A549 (cell line): ENCODE data around the gene CSMD2. TPM values are rescaled to one million over a fixed set of nuclear protein-coding genes. Genes with fewer than 3 reads are reported as not detected.

ENCODE experiments used
- ATAC-seq, 2 experiments: fragments of 200-7000 bp in 1 of 2; fragments of >200 bp in 1 of 2; cut with Nextera tagmentation in 1 of 2; cut with Tn5 transposase in 1 of 2; 3 replicates each; pipeline versions ENCODE4 v1.8.0 to v1.9.1; 2018 to 2020; ENCODE audit warnings: mild to moderate bottlenecking in 1 of 2, moderate library complexity in 1 of 2
- CTCF ChIA-PET: fragments of 300-600 bp; sonication (Branson Sonifier 250); formaldehyde crosslinking; extraction: SDS; loops from one replicate; lab custom pipeline; 2021; ENCODE audit warnings: antibody characterized with exemption, inconsistent platforms; lab: Yijun Ruan, JAX
- POLR2A ChIA-PET: fragments of 350-600 bp; formaldehyde crosslinking; extraction: SDS; loops from one replicate; lab custom pipeline; 2021; ENCODE audit warnings: antibody characterized with exemption, inconsistent platforms; lab: Yijun Ruan, JAX
- DNase-seq, 2 experiments: peaks; one replicate each; pipeline versions ENCODE4 v3.0.0 to v3.0.0-alpha.2; 2011 to 2016; ENCODE audit warnings: low read depth in 1 of 2, low spot score in 1 of 2
- FAIRE-seq: peaks from 2 replicates; lab custom pipeline; 2011; peaks lifted over from hg19 to GRCh38; lab: Jason Lieb, UNC
- H3K27ac ChIP-seq, 2 experiments: fragments of >200 bp; sonication (Bioruptor Twin); formaldehyde crosslinking; 3 replicates each; pipeline ENCODE4 v1.5.1; 2016 to 2017
- H3K4me1 ChIP-seq: fragments of >200 bp; sonication (Bioruptor Twin); formaldehyde crosslinking; 3 replicates; pipeline ENCODE4 v1.6.1; 2016
- H3K4me2 ChIP-seq: fragments of >200 bp; sonication (Bioruptor Twin); formaldehyde crosslinking; 3 replicates; pipeline ENCODE4 v1.6.1; 2016
- H3K4me3 ChIP-seq: fragments of >200 bp; sonication (Bioruptor Twin); formaldehyde crosslinking; 3 replicates; pipeline ENCODE4 v1.5.1; 2016
- H3K9me3 ChIP-seq: fragments of >200 bp; sonication (Bioruptor Twin); formaldehyde crosslinking; 3 replicates; pipeline ENCODE4 v1.6.1; 2016
- ATOH8 ChIP-seq: fragments of 250-450 bp; sonication (Bioruptor Pico); IDR thresholded peaks from 2 replicates; pipeline ENCODE4 v1.5.0; 2020; ENCODE audit warnings: low read depth, mild to moderate bottlenecking, moderate library complexity
- BHLHE40 ChIP-seq: IDR thresholded peaks from 2 replicates; pipeline ENCODE4 v1.6.1; 2012; ENCODE audit warnings: low read depth, low read length, inconsistent platforms
- CBX2 ChIP-seq: fragments of 200-600 bp; sonication (generic); IDR thresholded peaks from 2 replicates; pipeline ENCODE4 v1.6.1; 2016; ENCODE audit warnings: low read depth, mild to moderate bottlenecking, borderline replicate concordance
- CHD2 ChIP-seq: fragments of 150-350 bp; IDR thresholded peaks from 2 replicates; pipeline ENCODE4 v1.6.1; 2014; ENCODE audit warnings: low read length; ENCODE audit not compliant: partially characterized antibody
- EHMT2 ChIP-seq: fragments of 200-600 bp; sonication (generic); IDR thresholded peaks from 2 replicates; pipeline ENCODE4 v1.6.1; 2016; ENCODE audit warnings: antibody characterized with exemption, low read depth, mild to moderate bottlenecking, moderate library complexity
- FOSB ChIP-seq: fragments of 250-450 bp; sonication (Bioruptor Pico); IDR thresholded peaks from 2 replicates; pipeline ENCODE4 v1.5.0; 2020; ENCODE audit warnings: mild to moderate bottlenecking, moderate library complexity
- FOXS1 ChIP-seq: fragments of 250-450 bp; sonication (Bioruptor Pico); IDR thresholded peaks from 2 replicates; pipeline ENCODE4 v1.5.0; 2020; ENCODE audit warnings: mild to moderate bottlenecking, moderate library complexity
- GATA3 ChIP-seq: IDR thresholded peaks from 2 replicates; pipeline ENCODE4 v1.6.1; 2012; ENCODE audit warnings: borderline replicate concordance
- HEYL ChIP-seq: fragments of 250-450 bp; sonication (Bioruptor Pico); IDR thresholded peaks from 2 replicates; pipeline ENCODE4 v1.8.0; 2021; ENCODE audit warnings: mild to moderate bottlenecking, moderate library complexity
- HOXB5 ChIP-seq: fragments of 250-450 bp; sonication (Bioruptor Pico); IDR thresholded peaks from 2 replicates; pipeline ENCODE4 v1.5.0; 2020; ENCODE audit warnings: mild to moderate bottlenecking, moderate library complexity
- KDM5A ChIP-seq: fragments of 200-600 bp; sonication (generic); IDR thresholded peaks from 2 replicates; pipeline ENCODE4 v1.6.1; 2016; ENCODE audit warnings: antibody characterized with exemption, mild to moderate bottlenecking
- MAFK ChIP-seq: fragments of 450-650 bp; IDR thresholded peaks from 2 replicates; pipeline ENCODE4 v1.6.1; 2014; ENCODE audit not compliant: partially characterized antibody
- MAX ChIP-seq: IDR thresholded peaks from 2 replicates; pipeline ENCODE4 v1.6.1; 2012
- MAZ ChIP-seq: fragments of 150-350 bp; IDR thresholded peaks from 2 replicates; pipeline ENCODE4 v1.6.1; 2014; ENCODE audit warnings: antibody characterized with exemption, low read depth, low read length, borderline replicate concordance
- MYC ChIP-seq: IDR thresholded peaks from 2 replicates; pipeline ENCODE4 v1.6.1; 2012; ENCODE audit warnings: mild to moderate bottlenecking, inconsistent platforms, low read length, improper control_type of control experiment, borderline replicate concordance
- NR3C1 ChIP-seq: fragments of >200 bp; sonication (Bioruptor Twin); formaldehyde crosslinking; IDR thresholded peaks from 3 replicates; pipeline ENCODE4 v1.6.1; 2017
- PHF8 ChIP-seq: fragments of 200-600 bp; sonication (generic); IDR thresholded peaks from 2 replicates; pipeline ENCODE4 v1.6.1; 2016; ENCODE audit warnings: low read depth, mild to moderate bottlenecking, antibody characterized with exemption, moderate library complexity, borderline replicate concordance
- RARB ChIP-seq: fragments of 250-450 bp; sonication (Bioruptor Pico); IDR thresholded peaks from 2 replicates; pipeline ENCODE4 v1.8.0; 2021; ENCODE audit warnings: mild to moderate bottlenecking, moderate library complexity
- RNF2 ChIP-seq: fragments of 200-600 bp; sonication (generic); IDR thresholded peaks from 2 replicates; pipeline ENCODE4 v1.6.1; 2016; ENCODE audit warnings: low read depth, mild to moderate bottlenecking, antibody characterized with exemption, moderate library complexity, borderline replicate concordance
- SREBF2 ChIP-seq: fragments of 450-650 bp; IDR thresholded peaks from 2 replicates; pipeline ENCODE4 v1.6.1; 2014; ENCODE audit warnings: mild to moderate bottlenecking, moderate library complexity
- ZC3H11A ChIP-seq: fragments of 450-650 bp; IDR thresholded peaks from 2 replicates; pipeline ENCODE4 v1.6.1; 2014; ENCODE audit warnings: antibody characterized with exemption, mild to moderate bottlenecking
- ZFP36 ChIP-seq: fragments of 450-650 bp; IDR thresholded peaks from 2 replicates; pipeline ENCODE4 v1.6.1; 2014; ENCODE audit warnings: borderline replicate concordance; ENCODE audit not compliant: partially characterized antibody
- ZNF302 ChIP-seq: fragments of 250-450 bp; sonication (Bioruptor Pico); IDR thresholded peaks from 2 replicates; pipeline ENCODE4 v1.9.0; 2021; ENCODE audit warnings: inconsistent platforms, mild to moderate bottlenecking, moderate library complexity
- WGBS: methylation state at CpG from one replicate; pipeline ENCODE4 v1.1.6; 2017; ENCODE audit errors: missing lambda C conversion rate; 5-methylcytosine and 5-hydroxymethylcytosine counted together
- polyA plus RNA-seq, 4 experiments: library from polyadenylated mRNA; depleted of rRNA in 3 of 4; stranded (reverse); fragments of >200 nt; fragmentation: RNase III in 1 of 4; extraction: RNeasy Plus Mini Kit Qiagen cat#74134 plus additional on column Dnase treatment in 1 of 4; gene quantifications; 2 replicates in 3 of 4; 3 replicates in 1 of 4; pipeline ENCODE4 v1.2.3, GENCODE V29; 2011 to 2017
- TF ChIP-seq, protein P1 (sequence below): fragments of 450-650 bp; IDR thresholded peaks from 2 replicates; pipeline ENCODE4 v1.6.1; 2014; ENCODE audit warnings: antibody characterized with exemption

Gene CSMD2
- polyA plus RNA-seq, 2 of the 4 experiments (the other 2 are of a cell fraction): not detected

DNA sequence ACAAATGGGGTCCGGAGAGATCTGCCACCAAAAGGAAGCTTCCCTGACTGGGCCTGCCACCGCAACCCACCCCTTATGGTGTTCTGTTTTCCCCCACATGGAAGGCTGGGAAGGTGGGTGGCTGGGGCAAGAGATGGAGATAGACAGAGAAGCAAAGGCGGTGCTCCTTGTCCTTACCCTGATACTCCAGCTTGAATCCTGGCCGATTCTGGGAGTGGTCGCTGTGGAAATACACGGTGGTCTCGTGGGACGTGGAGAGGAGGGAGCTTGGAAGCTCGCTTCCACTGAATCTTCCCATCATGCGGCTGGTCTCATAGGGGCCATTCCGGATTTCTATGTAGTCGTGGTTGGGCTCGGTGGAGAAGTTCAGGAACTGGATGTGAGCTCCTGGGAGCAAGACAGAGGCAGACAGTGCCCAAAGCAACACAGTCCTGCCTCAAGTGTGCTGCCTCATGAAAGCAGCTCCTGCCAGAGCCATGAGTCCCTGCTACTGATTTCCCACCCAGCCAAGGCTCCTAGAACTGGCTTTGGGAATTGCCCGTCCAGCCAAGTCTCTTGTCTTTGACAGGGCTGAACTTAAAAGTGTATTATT, 554.1 kb downstream of the CSMD2 start:
- no peak for TF ChIP-seq PHF8
- TF ChIP-seq FOXS1 (CRISPR knock-in tag): no peak
- TF ChIP-seq SREBF2: no peak
- TF ChIP-seq MYC: no peak
- no peak for TF ChIP-seq RARB (CRISPR knock-in tag)
- no peak for TF ChIP-seq MAFK
- no peak for TF ChIP-seq CHD2
- no peak for TF ChIP-seq CBX2
- TF ChIP-seq ATOH8: no peak
- TF ChIP-seq NR3C1: no peak
- TF ChIP-seq, protein P1, sequence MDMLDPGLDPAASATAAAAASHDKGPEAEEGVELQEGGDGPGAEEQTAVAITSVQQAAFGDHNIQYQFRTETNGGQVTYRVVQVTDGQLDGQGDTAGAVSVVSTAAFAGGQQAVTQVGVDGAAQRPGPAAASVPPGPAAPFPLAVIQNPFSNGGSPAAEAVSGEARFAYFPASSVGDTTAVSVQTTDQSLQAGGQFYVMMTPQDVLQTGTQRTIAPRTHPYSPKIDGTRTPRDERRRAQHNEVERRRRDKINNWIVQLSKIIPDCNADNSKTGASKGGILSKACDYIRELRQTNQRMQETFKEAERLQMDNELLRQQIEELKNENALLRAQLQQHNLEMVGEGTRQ: no peak
- TF ChIP-seq ZC3H11A: no peak
- TF ChIP-seq MAX: no peak
- TF ChIP-seq ZFP36: no peak
- TF ChIP-seq EHMT2: no peak
- no peak for TF ChIP-seq BHLHE40
- H3K27ac ChIP-seq: no peak overlapping the region
- no peak overlapping the region for H3K4me3 ChIP-seq
- no peak for DNase-seq
- no peaks in the 10 kb centered on the region for H3K4me1 ChIP-seq
- no peak for ATAC-seq
- H3K9me3 ChIP-seq: no peaks in the 10 kb centered on the region
- ChIA-PET POLR2A (no interaction called here), CTCF (interaction anchor here (1.2 to 2.1 kb wide), 3 partner anchors 9 to 140 kb away, joined by 3 to 7 read pairs (median 3); no protein-coding TSS in a partner anchor)
- no peak overlapping the region for H3K4me2 ChIP-seq
- WGBS: 21% methylated on average over 6 of the region's 14 CpGs
- FAIRE-seq: no peak

GRCh38 chr1:33610391-33610790, 554.6 kb downstream of the CSMD2 start:
- Histone ChIP-seq H3K4me2 (no peak overlapping the region), H3K9me3 (no peaks in the 10 kb centered on the region), H3K4me3 (no peak overlapping the region), H3K4me1 (no peaks in the 10 kb centered on the region), H3K27ac (no peak overlapping the region)
- POLR2A ChIA-PET: no interaction called here
- CTCF ChIA-PET: interaction anchor here (1.2 to 2.1 kb wide), 3 partner anchors 9 to 140 kb away, joined by 3 to 7 read pairs (median 3); no protein-coding TSS in a partner anchor
- FAIRE-seq (no peak), ATAC-seq (no peak), DNase-seq (no peak)
- TF ChIP-seq FOSB (CRISPR knock-in tag) (no peak), GATA3 (no peak), MAZ (no peak), HOXB5 (no peak), ATOH8 (no peak), HEYL (CRISPR knock-in tag) (no peak), RNF2 (no peak), KDM5A (no peak), ZNF302 (no peak), SREBF2 (no peak)
- WGBS: 72% methylated on average over 2 of the region's 3 CpGs
